ENCODE measurements around the gene LRP5.
"Not testable (repeated sequence)": the region's sequence is repeated elsewhere in the genome, so short reads cannot be mapped to it uniquely, and the experiment has no call there.

LRP5 gene

DNA sequence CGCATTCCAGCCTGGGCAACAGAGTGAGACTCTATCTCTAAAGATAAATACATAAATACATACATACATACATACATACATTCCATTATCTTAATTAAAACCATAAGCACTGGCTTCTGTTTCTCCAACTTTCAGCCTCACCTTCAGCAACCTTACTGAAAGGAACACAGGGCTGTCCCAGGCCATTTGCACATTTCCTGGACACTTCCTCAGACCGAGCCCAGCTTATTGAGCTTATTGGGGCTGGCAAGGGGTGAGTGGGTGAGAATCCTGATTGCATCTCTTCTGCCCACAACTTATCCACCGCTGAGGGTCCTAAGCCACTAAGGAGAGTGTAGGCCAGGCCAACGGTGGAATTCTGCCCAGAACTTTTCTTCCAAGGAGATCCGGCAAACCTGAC is 16.5 kb upstream of the LRP5 start:
- DNase-seq (ENCODE audit: low read depth) = no peak
- TF ChIP-seq, protein P1, sequence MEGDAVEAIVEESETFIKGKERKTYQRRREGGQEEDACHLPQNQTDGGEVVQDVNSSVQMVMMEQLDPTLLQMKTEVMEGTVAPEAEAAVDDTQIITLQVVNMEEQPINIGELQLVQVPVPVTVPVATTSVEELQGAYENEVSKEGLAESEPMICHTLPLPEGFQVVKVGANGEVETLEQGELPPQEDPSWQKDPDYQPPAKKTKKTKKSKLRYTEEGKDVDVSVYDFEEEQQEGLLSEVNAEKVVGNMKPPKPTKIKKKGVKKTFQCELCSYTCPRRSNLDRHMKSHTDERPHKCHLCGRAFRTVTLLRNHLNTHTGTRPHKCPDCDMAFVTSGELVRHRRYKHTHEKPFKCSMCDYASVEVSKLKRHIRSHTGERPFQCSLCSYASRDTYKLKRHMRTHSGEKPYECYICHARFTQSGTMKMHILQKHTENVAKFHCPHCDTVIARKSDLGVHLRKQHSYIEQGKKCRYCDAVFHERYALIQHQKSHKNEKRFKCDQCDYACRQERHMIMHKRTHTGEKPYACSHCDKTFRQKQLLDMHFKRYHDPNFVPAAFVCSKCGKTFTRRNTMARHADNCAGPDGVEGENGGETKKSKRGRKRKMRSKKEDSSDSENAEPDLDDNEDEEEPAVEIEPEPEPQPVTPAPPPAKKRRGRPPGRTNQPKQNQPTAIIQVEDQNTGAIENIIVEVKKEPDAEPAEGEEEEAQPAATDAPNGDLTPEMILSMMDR (IDR thresholded peaks at IDR 0.05; ENCODE audit: control insufficient read depth, insufficient read depth, low read depth, low read length, missing control alignments) = no peak

DNA sequence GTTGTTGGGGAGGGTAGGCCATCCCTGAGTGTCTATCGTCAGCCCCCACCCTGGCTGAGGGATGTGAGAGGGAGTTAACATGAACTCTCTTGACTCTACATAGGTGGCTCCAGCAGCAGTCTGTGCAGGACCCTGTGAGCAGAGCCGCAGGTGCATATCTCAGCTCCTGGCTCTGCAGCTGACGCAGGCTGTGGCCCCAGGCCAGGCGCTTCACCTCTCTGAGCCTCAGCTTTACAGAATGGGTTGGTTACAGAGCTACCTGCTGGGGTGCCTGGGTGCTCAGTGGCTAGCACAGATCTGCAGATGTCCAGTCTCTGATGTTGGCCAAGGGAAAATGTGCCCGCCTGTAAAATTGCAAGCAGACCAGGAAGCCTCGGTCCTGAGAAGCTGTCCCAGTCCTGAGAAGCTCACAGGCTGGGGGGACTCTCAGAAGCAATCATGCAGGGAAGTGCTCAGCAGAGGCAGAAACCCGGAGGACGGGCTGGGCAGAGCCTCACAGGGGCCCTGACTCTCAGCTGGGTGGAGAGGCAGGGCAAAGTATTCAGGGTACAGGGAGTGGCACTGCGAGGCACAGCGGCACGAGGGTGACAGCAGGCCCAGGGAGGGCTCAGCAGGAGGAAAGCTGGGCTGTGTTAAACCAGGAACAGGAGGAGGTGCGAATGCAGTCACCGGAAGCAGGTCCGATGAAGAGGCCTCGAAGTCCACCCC is 15.9 kb upstream of the LRP5 start:
- TF ChIP-seq, protein P1 (IDR thresholded peaks at IDR 0.05; ENCODE audit: control insufficient read depth, insufficient read depth, low read depth, low read length, missing control alignments) = no peak

More for the DNA sequence above, 16.5 kb upstream of the LRP5 start:
- no peak overlapping the region for H3K4me3 ChIP-seq (ENCODE audit: control insufficient read depth, low read depth, low read length)

DNA sequence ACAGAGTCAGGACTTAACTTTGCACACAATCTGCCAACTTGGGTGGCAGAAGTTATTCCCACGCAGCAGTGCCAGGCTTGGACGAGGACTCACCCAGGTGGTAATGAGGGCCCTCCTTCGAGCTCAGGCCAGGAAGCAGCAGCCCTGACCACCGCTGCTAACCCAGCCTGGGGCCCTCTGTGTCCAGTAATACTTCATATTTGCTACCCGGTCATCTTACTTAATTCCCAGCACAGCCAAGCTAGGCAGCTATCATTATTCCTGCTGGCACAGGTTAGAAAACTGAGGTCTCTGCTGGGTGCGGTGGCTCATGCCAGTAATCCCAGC is 15.4 kb upstream of the LRP5 start:
- H3K4me3 ChIP-seq (ENCODE audit: control insufficient read depth, low read depth, low read length) = no peak overlapping the region
- no peak for DNase-seq (ENCODE audit: low read depth)
- TF ChIP-seq, protein P1 (IDR thresholded peaks at IDR 0.05; ENCODE audit: control insufficient read depth, insufficient read depth, low read depth, low read length, missing control alignments) = no peak

More for the DNA sequence above, 15.9 kb upstream of the LRP5 start:
- no peak for DNase-seq (ENCODE audit: low read depth)
- no peak overlapping the region for H3K4me3 ChIP-seq (ENCODE audit: control insufficient read depth, low read depth, low read length)

DNA sequence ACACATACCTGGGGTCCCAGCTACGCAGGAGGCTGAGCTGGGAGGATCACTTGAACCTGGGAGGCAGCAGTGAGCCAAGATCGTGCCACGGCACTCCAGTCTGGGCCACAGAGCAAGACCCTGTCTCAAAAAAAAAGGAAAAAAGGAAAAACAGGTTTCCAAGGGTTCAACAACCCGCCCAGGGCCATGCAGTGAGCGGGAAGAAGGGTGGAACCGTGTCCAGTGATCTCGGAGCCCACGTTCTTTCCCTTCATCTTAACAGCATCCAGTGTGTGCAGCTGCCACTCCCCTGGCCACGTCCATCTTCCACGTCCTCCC is 14.9 kb upstream of the LRP5 start:
- TF ChIP-seq, protein P1 (IDR thresholded peaks at IDR 0.05; ENCODE audit: control insufficient read depth, insufficient read depth, low read depth, low read length, missing control alignments) = no peak
- DNase-seq (ENCODE audit: low read depth) = no peak
- no peak overlapping the region; the same call in 1 of the 2 replicates for H3K4me3 ChIP-seq (ENCODE audit: control insufficient read depth, low read depth, low read length)

DNA sequence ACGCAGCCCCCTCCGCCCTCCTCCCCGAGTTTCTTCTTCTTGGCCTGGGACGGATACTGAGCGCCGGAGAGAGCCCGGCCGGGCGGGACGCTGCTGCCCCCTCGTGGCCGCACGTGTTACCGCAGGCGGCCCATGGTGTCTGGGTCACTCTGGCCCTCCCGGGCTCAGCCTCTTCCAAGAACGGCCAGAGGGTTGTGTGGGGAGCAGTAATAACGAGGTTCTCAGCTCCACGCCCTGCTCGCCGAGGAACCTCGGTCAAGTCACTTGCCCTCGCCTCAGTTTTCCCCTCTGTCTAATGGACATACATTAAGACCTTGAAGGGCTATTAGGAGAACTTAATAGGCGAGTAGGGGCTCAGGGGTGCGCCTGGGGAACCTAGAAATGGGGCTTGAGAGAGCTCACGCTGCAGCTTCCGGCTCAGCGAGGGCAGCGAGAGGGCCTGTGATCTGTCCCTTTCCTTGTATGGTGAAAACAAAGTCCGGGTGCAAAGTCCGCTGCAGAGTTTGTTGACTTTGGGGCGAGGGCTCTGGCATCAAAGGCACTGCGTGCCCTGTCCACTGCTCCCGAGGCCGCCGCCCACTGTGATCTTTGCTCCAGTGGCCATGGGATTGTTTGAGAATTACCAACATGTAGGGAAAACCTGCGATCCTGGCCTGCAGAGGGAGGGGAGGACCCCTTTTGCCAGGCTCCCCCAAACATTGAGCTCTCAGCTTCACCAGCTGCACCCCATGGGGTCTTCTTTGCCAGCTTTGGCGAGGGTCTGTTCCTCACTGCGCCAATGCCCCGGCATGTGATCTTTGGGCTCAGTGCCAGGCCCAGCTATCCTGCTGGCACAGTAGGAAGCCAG is 14.4 kb upstream of the LRP5 start:
- H3K4me3 ChIP-seq (ENCODE audit: control insufficient read depth, low read depth, low read length) = no peak overlapping the region; the same call in 1 of the 2 replicates
- TF ChIP-seq, protein P1 (IDR thresholded peaks at IDR 0.05; ENCODE audit: control insufficient read depth, insufficient read depth, low read depth, low read length, missing control alignments) = peak; percentile 99
- peak; percentile 14 for DNase-seq (ENCODE audit: low read depth)

DNA sequence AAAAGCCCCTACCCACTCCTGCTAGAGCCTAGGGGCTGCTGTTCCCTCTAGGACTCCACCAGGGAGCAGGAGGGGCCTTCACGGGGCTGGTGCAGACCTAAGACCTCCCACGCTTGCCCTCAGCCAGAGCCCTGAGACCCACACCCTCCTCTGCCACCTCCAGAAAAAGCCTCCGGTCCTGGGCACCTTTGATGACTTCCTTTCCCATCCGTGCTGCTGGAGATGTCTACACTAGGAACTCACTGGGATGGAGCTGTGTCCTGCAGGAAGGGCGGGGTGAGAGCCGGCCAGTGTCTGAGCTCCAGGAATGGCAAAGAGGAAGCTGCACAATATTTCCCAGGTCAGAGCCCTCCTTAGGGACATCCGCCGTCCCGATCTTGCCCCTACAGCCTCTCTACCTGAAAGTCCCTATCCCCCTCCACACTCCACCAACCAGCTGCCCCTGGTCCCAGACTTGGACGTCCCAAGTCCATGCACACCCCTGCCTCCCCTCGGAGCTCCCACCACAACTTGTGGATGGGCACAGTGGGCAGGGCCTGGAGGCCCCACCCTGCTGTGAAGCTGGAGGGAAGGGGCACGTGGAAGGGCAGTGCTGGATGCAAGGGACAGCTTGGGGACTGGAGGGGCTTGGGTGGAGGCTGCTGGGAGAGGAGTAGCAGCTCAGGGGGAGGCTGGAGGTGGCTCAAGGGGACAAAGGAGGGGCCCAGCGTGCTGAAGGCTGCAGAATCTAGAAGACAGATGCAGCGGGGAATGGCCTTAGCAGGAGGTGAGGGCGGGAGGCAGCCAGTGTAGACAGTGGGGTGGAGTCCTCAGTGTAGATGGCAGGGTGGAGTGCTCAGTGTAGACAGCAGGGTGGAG is 13.5 kb upstream of the LRP5 start:
- DNase-seq (ENCODE audit: low read depth) = no peak
- TF ChIP-seq, protein P1 (IDR thresholded peaks at IDR 0.05; ENCODE audit: control insufficient read depth, insufficient read depth, low read depth, low read length, missing control alignments) = no peak
- no peak overlapping the region for H3K4me3 ChIP-seq (ENCODE audit: control insufficient read depth, low read depth, low read length)

DNA sequence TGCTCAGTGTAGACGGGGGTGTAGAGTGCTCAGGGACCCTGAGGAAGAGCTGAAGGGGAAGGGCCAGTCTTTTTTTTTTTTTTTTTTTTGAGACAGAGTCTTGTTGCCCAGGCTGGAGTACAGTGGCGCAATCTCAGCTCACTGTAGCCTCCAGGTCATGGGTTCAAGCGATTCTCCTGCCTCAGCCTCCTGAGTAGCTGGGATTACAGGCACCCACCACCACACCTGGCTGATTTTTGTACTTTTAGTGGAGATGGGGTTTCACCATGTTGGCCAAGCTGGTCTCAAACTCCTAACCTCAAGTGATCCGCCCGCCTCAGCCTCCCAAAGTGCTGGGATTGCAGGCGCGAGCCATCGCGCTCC is 12.9 kb upstream of the LRP5 start:
- not testable (repeated sequence) for H3K4me3 ChIP-seq (ENCODE audit: control insufficient read depth, low read depth, low read length); DNase-seq (ENCODE audit: low read depth)

All from AG09309 (cell line).